Stimulated activated CD8-positive, alpha-beta memory T cell treated with anti-CD3 and anti-CD28 coated beads, Interleukin-7, amount 100 ng/mL, for 24 hours (primary cell): ENCODE data around the gene MSI2.

Experiments
- DNase-seq: peaks from one replicate; pipeline ENCODE4 v3.0.0-alpha.2; 2020; ENCODE audit warnings: low read depth

MSI2 gene

GRCh38 chr17:57559634-57560318 lies 303.5 kb downstream of the MSI2 start:
- DNase-seq = no peak

- DNase-seq = no peak
These were observed 304.0 kb downstream of the MSI2 start for GRCh38 chr17:57560319-57560705.

GRCh38 chr17:57561072-57561861 lies 304.9 kb downstream of the MSI2 start:
- DNase-seq = no peak

GRCh38 chr17:57562184-57562698 lies 305.9 kb downstream of the MSI2 start:
- no peak for DNase-seq

GRCh38 chr17:57563958-57564357 lies 307.6 kb downstream of the MSI2 start:
- DNase-seq = no peak

- no peak for DNase-seq
These were observed 308.9 kb downstream of the MSI2 start for GRCh38 chr17:57565176-57565575.

GRCh38 chr17:57566721-57567120 lies 310.4 kb downstream of the MSI2 start:
- no peak for DNase-seq

GRCh38 chr17:57567251-57567650 lies 310.9 kb downstream of the MSI2 start:
- no peak for DNase-seq

- DNase-seq = no peak
These were observed 312.0 kb downstream of the MSI2 start for GRCh38 chr17:57568340-57568739.

GRCh38 chr17:57569021-57569420 lies 312.7 kb downstream of the MSI2 start:
- no peak for DNase-seq

GRCh38 chr17:57569853-57570252 lies 313.5 kb downstream of the MSI2 start:
- no peak for DNase-seq

- DNase-seq = no peak
These were observed 314.5 kb downstream of the MSI2 start for GRCh38 chr17:57570724-57571344.

- DNase-seq = no peak
These were observed 315.7 kb downstream of the MSI2 start for GRCh38 chr17:57572062-57572461.

- no peak for DNase-seq
These were observed 316.3 kb downstream of the MSI2 start for GRCh38 chr17:57572600-57572999.

GRCh38 chr17:57574040-57574513 lies 317.8 kb downstream of the MSI2 start:
- no peak for DNase-seq

GRCh38 chr17:57576744-57577143 lies 320.4 kb downstream of the MSI2 start:
- no peak for DNase-seq

GRCh38 chr17:57577751-57578607 lies 321.7 kb downstream of the MSI2 start:
- no peak for DNase-seq

GRCh38 chr17:57578608-57579225 lies 322.4 kb downstream of the MSI2 start:
- DNase-seq = no peak

GRCh38 chr17:57579245-57579644 lies 322.9 kb downstream of the MSI2 start:
- no peak for DNase-seq

GRCh38 chr17:57580055-57580739 lies 323.9 kb downstream of the MSI2 start:
- no peak for DNase-seq
